Activated naive CD8-positive, alpha-beta T cell (primary cell): Measurements from ENCODE around the gene RAD51B.
"Not testable (repeated sequence)": the region's sequence is repeated elsewhere in the genome, so short reads cannot be mapped to it uniquely, and the experiment has no call there.

Experiments used
- H3K27ac Mint-ChIP-seq: one replicate; pipeline ENCODE4 v1.8.0; 2021; ENCODE audit warnings: mixed read lengths
- H3K27me3 Mint-ChIP-seq: one replicate; pipeline ENCODE4 v1.8.0; 2021; ENCODE audit warnings: mixed read lengths
- H3K36me3 Mint-ChIP-seq: one replicate; pipeline ENCODE4 v1.8.0; 2021; ENCODE audit warnings: mixed read lengths
- H3K4me1 Mint-ChIP-seq: one replicate; pipeline ENCODE4 v1.8.0; 2021; ENCODE audit warnings: low read depth, mixed read lengths
- H3K4me3 Mint-ChIP-seq: one replicate; pipeline ENCODE4 v1.8.0; 2021; ENCODE audit warnings: mild to moderate bottlenecking, mixed read lengths
- H3K9me3 Mint-ChIP-seq: one replicate; pipeline ENCODE4 v1.8.0; 2021; ENCODE audit warnings: low read depth, mixed read lengths

The RAD51B gene

DNA sequence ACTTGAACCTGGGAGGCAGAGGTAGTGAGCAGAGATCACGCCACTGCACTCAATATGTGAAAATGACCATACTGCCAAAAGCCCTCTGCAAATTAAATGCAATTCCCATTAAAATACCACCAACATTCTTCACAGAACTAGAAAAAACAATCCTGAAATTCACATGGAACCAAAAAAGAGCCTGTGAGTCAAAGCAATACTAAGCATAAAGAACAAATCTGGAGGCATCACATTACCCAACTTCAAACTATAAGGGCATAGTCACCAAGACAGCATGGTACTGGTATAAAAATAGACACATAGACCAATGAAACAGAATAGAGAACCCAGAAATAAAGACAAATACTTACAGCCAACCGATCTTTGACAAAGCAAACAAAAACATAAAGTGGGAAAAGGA lies 401.5 kb downstream of the RAD51B start:
- not testable (repeated sequence) for H3K27ac Mint-ChIP-seq, H3K9me3 Mint-ChIP-seq, H3K36me3 Mint-ChIP-seq, H3K4me3 Mint-ChIP-seq, H3K4me1 Mint-ChIP-seq, H3K27me3 Mint-ChIP-seq

- no peaks in the 10 kb centered on the region for H3K27me3 Mint-ChIP-seq
- H3K36me3 Mint-ChIP-seq = peaks cover 9% of the 10 kb centered on the region
- peaks cover 9% of the 10 kb centered on the region for H3K4me1 Mint-ChIP-seq
- peaks cover 5% of the 10 kb centered on the region for H3K9me3 Mint-ChIP-seq
- no peak overlapping the region for H3K4me3 Mint-ChIP-seq
- H3K27ac Mint-ChIP-seq = no peak overlapping the region
Observed at GRCh38 chr14:68222154-68222553, 402.6 kb downstream of the RAD51B start.

DNA sequence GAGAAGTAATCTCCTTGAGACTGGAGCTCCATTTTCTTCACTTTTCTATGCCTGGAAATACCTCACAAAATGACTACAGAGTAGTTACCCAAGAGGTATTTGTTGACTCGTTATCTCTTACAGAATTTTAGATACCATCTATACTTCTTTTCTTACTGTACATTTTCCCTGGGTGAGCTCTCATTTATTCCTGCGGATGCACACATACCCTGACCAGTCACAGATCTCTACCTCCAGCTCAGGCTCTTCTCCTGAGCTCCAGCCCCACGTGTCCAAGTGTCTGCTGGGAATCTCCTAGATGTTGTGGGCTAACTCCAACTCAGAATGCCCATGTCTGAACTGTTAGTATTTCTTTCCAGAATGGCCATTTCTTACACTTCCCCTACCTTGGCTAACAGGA lies 403.1 kb downstream of the RAD51B start:
- Mint-ChIP-seq H3K27ac (no peak overlapping the region), H3K4me3 (no peak overlapping the region), H3K9me3 (peaks cover 5% of the 10 kb centered on the region), H3K27me3 (no peaks in the 10 kb centered on the region), H3K36me3 (peaks cover 9% of the 10 kb centered on the region), H3K4me1 (peaks cover 9% of the 10 kb centered on the region)

- Mint-ChIP-seq H3K27me3 (no peaks in the 10 kb centered on the region), H3K27ac (no peak overlapping the region), H3K4me3 (no peak overlapping the region), H3K4me1 (peaks cover 9% of the 10 kb centered on the region), H3K9me3 (peaks cover 5% of the 10 kb centered on the region), H3K36me3 (peaks cover 9% of the 10 kb centered on the region)
Observed at GRCh38 chr14:68223631-68224030, 404.1 kb downstream of the RAD51B start.

DNA sequence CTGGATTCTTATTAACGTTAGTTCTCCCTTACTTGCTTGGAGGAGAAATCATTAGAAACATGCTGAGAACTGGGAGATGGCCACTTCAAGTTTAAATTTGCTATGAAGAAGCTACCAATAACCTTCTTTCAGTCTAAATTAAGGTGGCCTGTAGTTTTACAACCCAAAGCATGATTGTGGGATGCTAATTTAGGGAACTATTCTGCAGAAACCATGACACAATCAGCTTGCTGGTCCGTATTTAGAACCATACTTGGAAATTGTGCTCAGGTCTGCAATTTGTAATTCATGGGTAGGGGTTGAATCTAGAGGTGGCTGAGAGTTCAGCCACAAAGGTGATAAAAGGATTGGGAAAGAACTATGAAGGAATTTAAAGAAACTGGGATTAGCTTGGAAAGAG lies 405.7 kb downstream of the RAD51B start:
- H3K27me3 Mint-ChIP-seq = no peaks in the 10 kb centered on the region
- H3K9me3 Mint-ChIP-seq = peaks cover 5% of the 10 kb centered on the region
- H3K27ac Mint-ChIP-seq = no peak overlapping the region
- no peak overlapping the region for H3K4me3 Mint-ChIP-seq
- peaks cover 9% of the 10 kb centered on the region for H3K36me3 Mint-ChIP-seq
- peaks cover 21% of the 10 kb centered on the region for H3K4me1 Mint-ChIP-seq

- peaks cover 1% of the 10 kb centered on the region for H3K9me3 Mint-ChIP-seq
- H3K27ac Mint-ChIP-seq = no peak overlapping the region
- H3K27me3 Mint-ChIP-seq = no peaks in the 10 kb centered on the region
- no peak overlapping the region for H3K4me3 Mint-ChIP-seq
- H3K36me3 Mint-ChIP-seq = peaks cover 5% of the 10 kb centered on the region
- H3K4me1 Mint-ChIP-seq = peaks cover 22% of the 10 kb centered on the region
Observed at GRCh38 chr14:68226523-68226922, 406.9 kb downstream of the RAD51B start.

- H3K27ac Mint-ChIP-seq = no peak overlapping the region
Observed at GRCh38 chr14:68228656-68229055, 409.1 kb downstream of the RAD51B start.

DNA sequence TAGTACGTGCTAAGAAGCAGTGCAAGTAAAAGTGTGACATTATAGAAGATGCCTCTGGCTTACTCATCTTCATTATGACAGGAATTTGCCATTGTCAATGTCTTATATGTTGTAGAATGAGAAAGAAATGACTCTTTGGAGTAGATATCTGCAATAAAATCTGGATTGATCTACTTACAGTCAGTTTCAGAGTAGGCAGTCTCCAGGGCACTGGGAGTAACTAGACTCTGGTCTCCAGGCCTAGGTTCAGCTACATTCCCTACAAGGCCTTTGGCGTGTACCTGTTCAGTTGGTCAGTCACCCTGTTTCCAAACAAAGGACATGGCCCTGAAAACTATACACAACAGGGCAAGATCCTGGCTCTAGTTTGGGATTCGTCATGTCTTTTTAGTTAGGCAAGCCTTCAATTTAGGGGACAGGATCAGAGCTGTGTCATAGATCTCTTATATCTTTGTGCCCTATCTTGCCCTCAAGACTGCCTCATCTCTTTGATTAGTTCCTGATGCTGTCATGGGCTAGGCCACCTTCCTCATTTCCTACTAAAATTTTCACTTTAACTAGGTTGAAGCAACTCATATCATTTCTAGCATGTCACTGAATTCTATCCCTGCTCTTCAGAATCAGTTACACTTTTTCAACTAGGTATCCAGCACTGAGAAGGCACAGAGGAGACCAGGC lies 410.0 kb downstream of the RAD51B start:
- peaks cover 12% of the 10 kb centered on the region for H3K4me1 Mint-ChIP-seq
- no peaks in the 10 kb centered on the region for H3K27me3 Mint-ChIP-seq
- no peak overlapping the region for H3K4me3 Mint-ChIP-seq
- H3K9me3 Mint-ChIP-seq = no peaks in the 10 kb centered on the region
- peaks cover 5% of the 10 kb centered on the region for H3K36me3 Mint-ChIP-seq
- H3K27ac Mint-ChIP-seq = peak overlapping the region; percentile 46

More at GRCh38 chr14:68228656-68229055, 409.1 kb downstream of the RAD51B start:
- Mint-ChIP-seq H3K4me3 (no peak overlapping the region), H3K27me3 (no peaks in the 10 kb centered on the region), H3K36me3 (peaks cover 5% of the 10 kb centered on the region), H3K9me3 (no peaks in the 10 kb centered on the region), H3K4me1 (peaks cover 18% of the 10 kb centered on the region)

- H3K27me3 Mint-ChIP-seq = no peaks in the 10 kb centered on the region
- H3K9me3 Mint-ChIP-seq = no peaks in the 10 kb centered on the region
- H3K36me3 Mint-ChIP-seq = peaks cover 4% of the 10 kb centered on the region
- H3K4me1 Mint-ChIP-seq = peaks cover 12% of the 10 kb centered on the region
- peak overlapping the region; percentile 46 for H3K27ac Mint-ChIP-seq
- H3K4me3 Mint-ChIP-seq = no peak overlapping the region
Observed at GRCh38 chr14:68230202-68230949, 410.8 kb downstream of the RAD51B start.

DNA sequence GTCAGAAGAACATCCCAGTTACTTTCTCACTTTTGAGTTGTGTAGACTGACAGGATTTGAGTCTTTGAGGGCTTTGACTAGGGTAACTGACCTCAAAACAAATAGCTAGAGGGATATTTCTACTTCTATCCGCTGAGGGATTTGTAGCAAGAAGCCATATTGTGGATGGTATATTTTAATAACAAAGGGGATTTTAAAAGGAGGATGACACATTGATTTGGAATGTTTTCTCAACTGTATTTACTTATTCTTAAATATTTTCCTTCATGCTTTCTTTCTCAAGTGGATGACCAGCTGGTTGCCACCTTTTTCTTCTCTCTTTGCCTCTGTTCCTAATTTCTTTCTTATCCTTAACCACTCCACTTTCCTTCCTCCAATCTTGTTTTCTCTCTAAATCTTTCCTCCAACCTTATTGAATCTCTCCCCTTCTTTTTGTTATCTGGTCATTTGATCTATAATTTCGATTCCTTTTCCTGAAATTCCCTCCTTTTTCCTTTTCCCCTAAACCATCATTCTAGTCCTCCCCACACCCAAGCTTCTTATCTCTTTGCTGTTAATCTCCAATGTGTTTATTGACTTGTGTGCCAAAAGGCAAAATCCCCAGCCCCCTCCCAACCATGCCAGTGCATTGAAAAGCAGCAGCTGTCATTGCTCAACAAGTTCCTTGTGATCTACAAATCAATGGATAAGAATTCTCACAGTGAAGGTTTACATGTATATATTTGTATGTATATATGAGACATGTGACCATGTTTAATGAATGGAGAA lies 411.6 kb downstream of the RAD51B start:
- H3K27me3 Mint-ChIP-seq = no peaks in the 10 kb centered on the region
- no peaks in the 10 kb centered on the region for H3K9me3 Mint-ChIP-seq
- H3K4me3 Mint-ChIP-seq = no peak overlapping the region
- H3K4me1 Mint-ChIP-seq = peaks cover 12% of the 10 kb centered on the region
- peaks cover 5% of the 10 kb centered on the region for H3K36me3 Mint-ChIP-seq
- no peak overlapping the region for H3K27ac Mint-ChIP-seq

- Mint-ChIP-seq H3K4me3 (no peak overlapping the region), H3K27ac (no peak overlapping the region), H3K9me3 (no peaks in the 10 kb centered on the region), H3K36me3 (peaks cover 2% of the 10 kb centered on the region), H3K4me1 (peaks cover 12% of the 10 kb centered on the region), H3K27me3 (no peaks in the 10 kb centered on the region)
Observed at GRCh38 chr14:68231898-68232297, 412.3 kb downstream of the RAD51B start.

DNA sequence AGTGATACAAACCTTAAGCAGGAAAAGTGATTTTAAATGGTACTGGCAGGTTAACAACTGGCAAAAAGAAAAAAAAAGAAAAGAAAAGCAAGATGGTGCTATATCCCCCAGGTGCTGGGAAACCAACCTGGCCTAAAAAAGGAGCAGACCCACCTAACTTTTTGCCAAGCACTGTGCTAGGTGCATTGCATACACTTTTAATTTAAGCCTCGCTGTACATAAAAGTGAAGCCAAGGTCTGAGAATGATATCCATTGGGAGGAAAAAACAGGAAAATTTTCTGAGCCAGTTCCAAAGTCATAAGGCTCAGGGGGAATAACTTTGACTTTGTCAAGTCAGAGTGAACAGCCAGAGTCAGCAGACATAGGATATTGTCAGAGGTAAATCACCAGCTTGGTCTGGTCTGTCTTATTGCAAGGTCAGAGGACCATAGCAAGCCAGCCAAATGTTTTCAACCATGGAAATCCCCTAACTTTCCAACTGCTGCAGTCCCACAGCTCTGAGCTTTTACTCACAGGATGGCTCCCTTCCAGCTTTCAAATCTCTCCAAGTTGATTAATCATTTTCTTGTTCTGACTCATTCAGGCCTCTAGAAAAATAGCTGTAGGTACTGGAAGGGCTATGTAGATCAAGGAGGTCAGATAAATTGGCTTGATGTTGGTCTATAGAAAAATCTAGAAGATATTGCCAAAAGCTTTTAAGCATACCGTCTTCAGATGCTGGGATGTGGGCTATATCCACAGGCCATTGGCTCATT lies 412.9 kb downstream of the RAD51B start:
- peaks cover 12% of the 10 kb centered on the region for H3K4me1 Mint-ChIP-seq
- no peak overlapping the region for H3K4me3 Mint-ChIP-seq
- H3K27me3 Mint-ChIP-seq = no peaks in the 10 kb centered on the region
- peaks cover 2% of the 10 kb centered on the region for H3K36me3 Mint-ChIP-seq
- H3K9me3 Mint-ChIP-seq = no peaks in the 10 kb centered on the region
- H3K27ac Mint-ChIP-seq = no peak overlapping the region

DNA sequence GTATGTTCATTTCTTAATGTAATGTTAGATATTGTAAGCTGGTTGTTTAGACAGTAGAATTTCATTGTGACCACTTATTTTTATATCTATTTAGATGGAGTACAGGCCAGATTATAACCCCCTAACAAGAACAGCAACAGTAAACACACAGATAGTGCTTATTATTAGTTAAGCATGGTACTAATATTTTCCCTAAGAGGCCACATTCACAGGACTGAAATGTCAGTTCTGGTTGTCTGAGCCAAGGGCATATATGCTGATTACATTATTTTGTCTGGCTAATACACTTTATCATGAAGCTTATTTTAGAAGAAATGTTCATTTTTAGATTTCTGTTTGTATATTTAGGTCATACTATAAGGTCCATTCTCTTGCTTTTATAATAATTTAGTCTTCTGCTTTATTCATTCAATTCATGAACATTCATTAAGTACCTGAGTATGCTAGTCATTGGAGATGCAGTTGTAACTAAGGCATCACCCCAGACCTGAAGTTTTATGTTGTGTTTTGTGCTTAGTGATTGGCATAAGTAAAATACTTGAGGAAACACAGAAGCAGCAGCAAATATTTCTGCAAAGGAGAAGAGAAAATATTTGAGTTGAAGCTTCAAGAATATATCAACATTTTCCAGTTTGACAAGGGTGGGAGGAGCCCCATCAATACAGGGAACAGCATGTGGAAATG lies 413.7 kb downstream of the RAD51B start:
- Mint-ChIP-seq H3K27ac (no peak overlapping the region), H3K4me1 (peaks cover 12% of the 10 kb centered on the region), H3K9me3 (no peaks in the 10 kb centered on the region), H3K27me3 (no peaks in the 10 kb centered on the region), H3K36me3 (peaks cover 4% of the 10 kb centered on the region), H3K4me3 (no peak overlapping the region)
